HCT116 (cell line): ENCODE results near the gene FAM234B. TPM values are rescaled to one million over a fixed set of nuclear protein-coding genes. Genes with fewer than 3 reads are reported as not detected.

Source experiments
- ATAC-seq: fragments of 200-7000 bp; cut with Tn5 transposase; 2 replicates; pipeline ENCODE4 v1.9.1; 2020; ENCODE audit warnings: mild to moderate bottlenecking, moderate library complexity
- BruUV-seq: library from RNA; stranded (reverse); fragments of 400-500 nt; replicated peaks from 2 replicates; lab custom pipeline; 2021; lab: Mats Ljungman, UMichigan
- CTCF ChIA-PET: fragments of 300-600 bp; sonication (Branson Sonifier 250); formaldehyde crosslinking; loops from one replicate; lab custom pipeline; 2021; ENCODE audit warnings: antibody characterized with exemption; lab: Charles Lee
- POLR2A ChIA-PET: fragments of 300-600, 350-600 bp; sonication (Branson Sonifier 250); formaldehyde crosslinking; loops from one replicate; lab custom pipeline; 2021; ENCODE audit warnings: antibody characterized with exemption; lab: Charles Lee
- RAD21 ChIA-PET, 2 experiments: fragments of 300-600 bp; sonication (Branson Sonifier 250); formaldehyde crosslinking; loops; one replicate each; lab custom pipeline; 2023; ENCODE audit warnings: low total read pairs in 2 of 2; ENCODE audit not compliant: uncharacterized antibody in 2 of 2, unreplicated experiment in 2 of 2, low non-redundant PET in 1 of 2; lab: Charles Lee
- DNase-seq: peaks from one replicate; pipeline ENCODE4 v3.0.0-alpha.2; 2010; ENCODE audit warnings: low read depth, low spot score
- H2AFZ ChIP-seq: fragments of 200-600 bp; shearing (Covaris generic), sonication (generic); 2 replicates; pipeline ENCODE4 v1.6.1; 2017; ENCODE audit warnings: low read depth, mixed run types, mixed read lengths, antibody characterized with exemption, low read length; ENCODE audit not compliant: poor library complexity, severe bottlenecking
- H3K27ac ChIP-seq: 2 replicates; pipeline ENCODE4 v1.5.1; 2012; ENCODE audit warnings: low read depth, low read length
- H3K27me3 ChIP-seq: fragments of 200-600 bp; sonication (generic); 2 replicates; pipeline ENCODE4 v1.6.1; 2016; ENCODE audit warnings: mixed run types, low read length, mixed read lengths; ENCODE audit not compliant: insufficient read depth
- H3K36me3 ChIP-seq, 2 experiments: fragments of 200-500 bp in 1 of 2; fragments of 200-600 bp in 1 of 2; sonication (Bioruptor generic) in 1 of 2; sonication (generic) in 1 of 2; 2 replicates each; pipeline versions ENCODE4 v1.5.1 to v1.6.1; 2014 to 2016; ENCODE audit warnings: low read length in 2 of 2, inconsistent platforms in 1 of 2, mixed read lengths in 1 of 2, mixed run types in 1 of 2; ENCODE audit not compliant: insufficient read depth in 2 of 2, control insufficient read depth in 1 of 2
- H3K4me1 ChIP-seq, 2 experiments: fragments of 200-600 bp in 1 of 2; sonication (generic) in 1 of 2; 2 replicates each; pipeline versions ENCODE4 v1.5.1 to v1.6.1; 2012 to 2017; ENCODE audit warnings: low read length in 2 of 2, inconsistent platforms in 1 of 2, mild to moderate bottlenecking in 1 of 2, mixed read lengths in 1 of 2, mixed run types in 1 of 2, moderate library complexity in 1 of 2; ENCODE audit not compliant: insufficient read depth in 2 of 2, control insufficient read depth in 1 of 2
- H3K4me2 ChIP-seq: fragments of 200-600 bp; sonication (generic); 2 replicates; pipeline ENCODE4 v1.6.1; 2017; ENCODE audit warnings: mixed run types, low read length, mixed read lengths
- H3K4me3 ChIP-seq, 2 experiments: fragments of 200-600 bp in 1 of 2; sonication (generic) in 1 of 2; replicated peaks in 1 of 2; 2 replicates each; pipeline ENCODE4 v1.5.1; 2011 to 2016; ENCODE audit warnings: low read length in 2 of 2, control low read depth in 1 of 2, low read depth in 1 of 2, mild to moderate bottlenecking in 1 of 2, mixed read lengths in 1 of 2, mixed run types in 1 of 2
- H3K79me2 ChIP-seq: fragments of 200-600 bp; sonication (generic); 2 replicates; pipeline ENCODE4 v1.6.1; 2017; ENCODE audit warnings: mild to moderate bottlenecking, mixed run types, low read length, moderate library complexity, mixed read lengths; ENCODE audit not compliant: insufficient read depth
- H3K9ac ChIP-seq: fragments of 200-600 bp; sonication (generic); 2 replicates; pipeline ENCODE4 v1.6.1; 2016; ENCODE audit warnings: low read length, mixed read lengths
- H3K9me2 ChIP-seq: fragments of 200-600 bp; sonication (generic), shearing (Covaris generic); 2 replicates; pipeline ENCODE4 v1.6.1; 2017; ENCODE audit warnings: mixed run types, mild to moderate bottlenecking, moderate library complexity; ENCODE audit not compliant: insufficient read depth
- H3K9me3 ChIP-seq, 2 experiments: fragments of 200-500 bp in 1 of 2; fragments of 200-600 bp in 1 of 2; sonication (Bioruptor generic) in 1 of 2; sonication (generic) in 1 of 2; 2 replicates each; pipeline ENCODE4 v1.6.1; 2014 to 2017; ENCODE audit warnings: low read length in 2 of 2, mixed read lengths in 2 of 2, inconsistent platforms in 1 of 2, low read depth in 1 of 2, mild to moderate bottlenecking in 1 of 2, mixed run types in 1 of 2, moderate library complexity in 1 of 2; ENCODE audit not compliant: control insufficient read depth in 1 of 2, insufficient read depth in 1 of 2
- H4K20me1 ChIP-seq: fragments of 200-600 bp; sonication (generic), shearing (Covaris generic); 2 replicates; pipeline ENCODE4 v1.6.1; 2017; ENCODE audit warnings: mixed run types, mild to moderate bottlenecking, moderate library complexity; ENCODE audit not compliant: insufficient read depth
- ATF3 ChIP-seq: IDR thresholded peaks from 2 replicates; pipeline ENCODE4 v1.6.1; 2012
- CBX3 ChIP-seq: IDR thresholded peaks from 2 replicates; pipeline ENCODE4 v1.6.1; 2012; ENCODE audit warnings: low read depth
- EGR1 ChIP-seq: IDR thresholded peaks from 2 replicates; pipeline ENCODE4 v1.6.1; 2012; ENCODE audit warnings: low read depth
- ELF1 ChIP-seq: IDR thresholded peaks from 2 replicates; pipeline ENCODE4 v1.6.1; 2012; ENCODE audit warnings: low read depth, borderline replicate concordance
- EZH2phosphoT487 ChIP-seq: fragments of 200-600 bp; IDR thresholded peaks from 2 replicates; pipeline ENCODE4 v1.6.1; 2018; ENCODE audit warnings: antibody characterized with exemption, borderline replicate concordance
- FOSL1 ChIP-seq: IDR thresholded peaks from 2 replicates; pipeline ENCODE4 v1.6.1; 2012; ENCODE audit warnings: low read depth
- JUND ChIP-seq: IDR thresholded peaks from 2 replicates; pipeline ENCODE4 v1.6.1; 2012
- MAX ChIP-seq: IDR thresholded peaks from 2 replicates; pipeline ENCODE4 v1.6.1; 2012
- RAD21 ChIP-seq: IDR thresholded peaks from 2 replicates; pipeline ENCODE4 v1.6.1; 2012; ENCODE audit warnings: low read depth, mild to moderate bottlenecking
- REST ChIP-seq: IDR thresholded peaks from 2 replicates; pipeline ENCODE4 v1.6.1; 2012; ENCODE audit warnings: low read depth
- SIN3A ChIP-seq: IDR thresholded peaks from 2 replicates; pipeline ENCODE4 v1.6.1; 2012; ENCODE audit warnings: low read depth
- TCF7L2 ChIP-seq: IDR thresholded peaks from 2 replicates; pipeline ENCODE4 v1.7.0; 2011; ENCODE audit warnings: borderline replicate concordance, inconsistent platforms; ENCODE audit not compliant: insufficient read depth, insufficient read length; ENCODE audit errors: extremely low read depth
- ZBTB33 ChIP-seq: IDR thresholded peaks from 2 replicates; pipeline ENCODE4 v1.6.1; 2011; ENCODE audit warnings: mild to moderate bottlenecking, low read length, moderate library complexity; ENCODE audit not compliant: insufficient replicate concordance; ENCODE audit errors: extremely low read depth
- ZFX ChIP-seq: fragments of 450-650 bp; IDR thresholded peaks from 2 replicates; pipeline ENCODE4 v1.6.1; 2017
- intact Hi-C: fragments of 100-400 bp; cut with micrococcal nuclease; formaldehyde crosslinking; loops from 2 replicates; pipeline ENCODE4 v1.10.0; 2022
- total RNA-seq: library from RNA; stranded (reverse); gene quantifications from one replicate; pipeline ENCODE4 v1.2.1, GENCODE V29; 2021; ENCODE audit not compliant: unreplicated experiment

FAM234B gene
- total RNA-seq, 1 experiment from 2014 or later: 15.9 TPM

- POLR2A ChIA-PET: no interaction called here
- no peak overlapping the region for H2AFZ ChIP-seq
- ATAC-seq (no peak), DNase-seq (no peak)
- H3K9me3 ChIP-seq: no peaks in the 10 kb centered on the region
- no peaks in the 10 kb centered on the region for H3K9me2 ChIP-seq
- RAD21 ChIA-PET: no interaction called here
- H3K4me2 ChIP-seq: no peak overlapping the region
- H3K79me2 ChIP-seq: no peaks in the 10 kb centered on the region
- H3K36me3 ChIP-seq: no peaks in the 10 kb centered on the region; a peak in 2 of 4 replicates
- BruUV-seq: no TSS peak
- no peak for TF ChIP-seq FOSL1
- TF ChIP-seq ZFX: no peak
- intact Hi-C loops: no loop called here
- no peak overlapping the region for H3K27ac ChIP-seq
- CTCF ChIA-PET: no interaction called here
- H3K4me1 ChIP-seq: no peaks in the 10 kb centered on the region
- no peak overlapping the region for H3K4me3 ChIP-seq
- H3K9ac ChIP-seq: no peak overlapping the region
- no peaks in the 10 kb centered on the region for H3K27me3 ChIP-seq
- H4K20me1 ChIP-seq: no peaks in the 10 kb centered on the region
Observed at GRCh38 chr12:13060581-13060980, 16.4 kb downstream of the FAM234B start.

- CTCF ChIA-PET: no interaction called here
- Histone ChIP-seq H3K4me3 (no peak overlapping the region), H2AFZ (no peak overlapping the region), H4K20me1 (no peaks in the 10 kb centered on the region), H3K9me3 (no peaks in the 10 kb centered on the region)
- TF ChIP-seq REST: no peak
- no peak for TF ChIP-seq ATF3
- no peak for TF ChIP-seq RAD21
- TF ChIP-seq SIN3A: no peak
- TF ChIP-seq JUND: no peak
- no peak for TF ChIP-seq ELF1
- TF ChIP-seq ZBTB33: no peak
- no peak for TF ChIP-seq CBX3
- TF ChIP-seq EZH2phosphoT487: no peak
- TF ChIP-seq FOSL1: no peak
- TF ChIP-seq TCF7L2: no peak
- TF ChIP-seq MAX: no peak
- no peak for TF ChIP-seq EGR1
- TF ChIP-seq, all 23 proteins: peak for 0
- RAD21 ChIA-PET: no interaction called here
- Histone ChIP-seq H3K36me3 (no peaks in the 10 kb centered on the region; a peak in 2 of 4 replicates), H3K9ac (no peak overlapping the region), H3K27ac (no peak overlapping the region), H3K79me2 (no peaks in the 10 kb centered on the region), H3K27me3 (no peaks in the 10 kb centered on the region), H3K4me1 (no peaks in the 10 kb centered on the region), H3K9me2 (no peaks in the 10 kb centered on the region), H3K4me2 (no peak overlapping the region)
- ATAC-seq (no peak), DNase-seq (no peak)
- intact Hi-C loops: no loop called here
- POLR2A ChIA-PET: no interaction called here
- BruUV-seq: no TSS peak
Observed at GRCh38 chr12:13061377-13061776, 17.2 kb downstream of the FAM234B start.
